ENCODE results near the gene SLAMF1.
"Not testable (repeated sequence)": the region's sequence is repeated elsewhere in the genome, so short reads cannot be mapped to it uniquely, and the experiment has no call there.

Gene SLAMF1

GRCh38 chr1:160605205-160605604 lies 41.6 kb downstream of the SLAMF1 start:
- no peak for DNase-seq (ENCODE audit: low read depth)

DNA sequence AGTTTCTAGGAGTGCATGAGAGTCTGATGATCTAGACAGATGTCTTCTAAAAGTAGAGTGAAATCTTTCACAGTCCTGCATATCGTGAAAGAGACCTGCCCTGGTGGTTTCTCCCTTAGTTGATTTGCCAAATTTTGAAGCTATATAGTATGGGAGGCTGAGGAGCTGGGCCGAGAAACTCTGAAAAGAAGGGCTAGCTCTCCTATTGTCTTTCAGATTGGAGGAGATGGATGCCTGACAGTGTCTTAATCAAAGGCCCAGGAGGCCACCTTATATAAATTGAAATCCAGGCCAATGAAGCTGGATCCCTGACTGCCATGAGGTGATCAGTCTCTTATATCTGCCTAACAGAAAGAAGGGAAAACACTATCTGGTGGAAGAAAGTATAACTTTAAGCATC lies 49.1 kb downstream of the SLAMF1 start:
- DNase-seq (ENCODE audit: low read depth) = no peak

- no peak for DNase-seq (ENCODE audit: low read depth)
Measured at GRCh38 chr1:160597051-160597450, 49.8 kb downstream of the SLAMF1 start.

DNA sequence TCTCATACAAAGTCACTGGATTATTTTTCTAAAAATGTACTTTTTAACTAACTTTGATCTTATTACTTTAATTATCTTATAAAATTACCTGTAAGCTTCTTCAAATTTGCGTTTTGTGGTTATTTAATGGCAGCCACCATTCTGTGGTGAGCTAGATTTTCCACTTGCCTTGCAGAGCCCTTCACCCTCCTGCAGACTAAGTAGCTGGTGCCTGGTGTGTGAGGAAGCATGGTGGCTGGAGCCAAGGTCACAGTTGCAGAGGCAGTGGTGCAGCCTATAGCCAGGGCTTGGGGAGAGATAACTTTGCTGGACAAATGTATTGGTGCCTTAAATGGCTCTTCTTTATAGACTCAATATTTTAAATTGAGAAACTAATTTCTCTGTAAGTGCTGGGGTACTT lies 56.4 kb downstream of the SLAMF1 start:
- DNase-seq (ENCODE audit: low read depth) = no peak

GRCh38 chr1:160588468-160588867 lies 58.4 kb downstream of the SLAMF1 start:
- no peak for DNase-seq (ENCODE audit: low read depth)

GRCh38 chr1:160584784-160585183 lies 62.1 kb downstream of the SLAMF1 start:
- DNase-seq (ENCODE audit: low read depth) = no peak

DNA sequence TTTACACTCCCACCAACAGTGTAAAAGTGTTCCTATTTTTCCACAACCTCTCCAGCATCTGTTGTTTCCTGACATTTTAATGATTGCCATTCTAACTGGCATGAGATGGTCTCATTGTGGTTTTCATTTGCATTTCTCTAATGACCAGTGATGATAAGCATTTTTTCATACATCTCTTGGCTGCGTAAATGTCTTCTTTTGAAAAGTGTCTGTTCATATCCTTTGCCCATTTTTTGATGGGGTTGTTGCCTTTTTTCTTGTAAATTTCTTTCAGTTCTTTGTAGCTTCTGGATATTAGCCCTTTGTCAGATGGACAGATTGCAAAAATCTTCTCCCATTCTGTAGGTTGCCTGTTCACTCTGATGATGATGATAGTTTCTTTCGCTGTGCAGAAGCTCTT lies 63.9 kb downstream of the SLAMF1 start:
- DNase-seq (ENCODE audit: low read depth) = not testable (repeated sequence)

GRCh38 chr1:160581961-160582360 lies 64.9 kb downstream of the SLAMF1 start:
- DNase-seq (ENCODE audit: low read depth) = no peak

DNA sequence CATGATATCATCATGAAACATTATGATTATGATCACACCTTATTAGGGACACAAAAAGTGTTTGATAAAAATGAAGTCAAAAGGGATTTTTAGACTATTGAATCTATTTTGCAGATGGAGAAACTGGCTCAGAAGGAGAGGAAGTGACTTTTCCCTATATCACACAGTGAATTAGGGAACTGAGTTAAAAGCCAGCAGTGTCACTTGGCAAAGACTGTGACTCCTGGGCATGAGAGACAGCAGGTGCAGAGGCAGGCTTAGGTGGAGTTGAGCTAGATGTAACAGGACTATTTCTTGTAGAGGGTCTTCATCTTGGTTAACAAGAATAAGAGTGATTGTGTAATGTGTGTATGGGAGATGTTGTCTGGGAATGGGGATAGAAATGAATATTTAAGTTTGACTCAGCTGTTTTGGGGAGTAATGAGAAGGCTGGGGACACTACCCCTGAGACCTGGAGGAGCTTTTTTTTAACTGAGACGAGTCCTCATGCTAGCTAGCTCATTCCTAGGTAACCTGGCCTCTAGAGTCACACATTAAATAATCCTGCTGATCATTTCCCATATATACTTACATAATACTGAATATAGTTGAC lies 66.5 kb downstream of the SLAMF1 start:
- DNase-seq (ENCODE audit: low read depth) = no peak

- no peak for DNase-seq (ENCODE audit: low read depth)
Measured at GRCh38 chr1:160579216-160579701, 67.6 kb downstream of the SLAMF1 start, which contains the start of gene CD84. TSS of gene CD84 (minus strand) at chr1:160579496. CDS start at chr1:160579437, 59 bp downstream.

- no peak for DNase-seq (ENCODE audit: low read depth)
Measured at GRCh38 chr1:160578525-160579191, 68.2 kb downstream of the SLAMF1 start.

- DNase-seq (ENCODE audit: low read depth) = no peak
Measured at GRCh38 chr1:160578175-160578524, 68.7 kb downstream of the SLAMF1 start.

DNA sequence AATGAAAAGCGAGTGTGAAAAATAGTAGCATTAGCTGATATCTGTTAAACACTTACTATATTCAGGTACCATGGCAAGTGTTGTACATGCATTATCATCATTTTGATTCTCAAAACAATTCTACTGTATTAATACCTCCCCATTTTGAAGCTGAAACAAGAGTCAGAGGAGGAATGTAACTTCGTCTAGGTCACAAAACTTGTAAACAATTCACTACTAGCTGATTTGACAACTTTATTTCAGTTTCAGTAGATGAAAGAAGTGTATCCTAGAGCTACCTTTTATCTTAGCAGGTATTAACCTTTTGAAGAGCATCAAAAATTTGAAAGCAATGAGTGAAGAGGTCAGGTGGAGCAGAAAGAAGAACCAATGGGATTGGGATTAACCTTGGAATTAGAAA lies 69.2 kb downstream of the SLAMF1 start:
- no peak for DNase-seq (ENCODE audit: low read depth)

- DNase-seq (ENCODE audit: low read depth) = no peak
Measured at GRCh38 chr1:160576884-160577283, 70.0 kb downstream of the SLAMF1 start.

GRCh38 chr1:160576390-160576789 lies 70.5 kb downstream of the SLAMF1 start:
- peak; percentile 33 for DNase-seq (ENCODE audit: low read depth)

DNA sequence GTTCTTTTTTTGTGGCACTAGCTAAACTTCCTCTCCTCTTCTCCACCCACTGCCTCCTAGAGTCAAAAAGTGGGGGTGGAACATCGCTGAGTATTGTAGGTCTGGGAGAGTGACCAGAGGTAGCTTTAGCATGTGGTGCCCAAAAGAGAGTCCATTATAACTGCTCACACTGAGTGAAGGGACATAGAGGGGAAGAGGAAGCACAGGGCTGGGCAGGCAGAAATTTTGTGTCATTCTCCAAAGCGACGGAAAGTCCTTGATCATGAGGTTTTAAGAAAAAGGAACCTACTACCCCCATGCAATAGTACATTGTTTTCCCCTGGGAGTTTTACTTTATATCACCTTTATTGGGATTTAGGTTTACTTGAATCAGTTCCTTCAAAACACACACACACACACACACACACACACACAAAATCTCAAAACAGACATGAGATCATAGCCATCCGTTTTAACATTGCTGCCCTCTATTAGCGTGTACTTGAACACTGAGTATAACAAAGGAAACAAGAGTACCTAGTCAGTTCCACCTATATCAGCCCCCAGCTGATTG lies 71.7 kb downstream of the SLAMF1 start:
- no peak for DNase-seq (ENCODE audit: low read depth)

GRCh38 chr1:160570840-160571239 lies 76.0 kb downstream of the SLAMF1 start:
- DNase-seq (ENCODE audit: low read depth) = no peak

DNA sequence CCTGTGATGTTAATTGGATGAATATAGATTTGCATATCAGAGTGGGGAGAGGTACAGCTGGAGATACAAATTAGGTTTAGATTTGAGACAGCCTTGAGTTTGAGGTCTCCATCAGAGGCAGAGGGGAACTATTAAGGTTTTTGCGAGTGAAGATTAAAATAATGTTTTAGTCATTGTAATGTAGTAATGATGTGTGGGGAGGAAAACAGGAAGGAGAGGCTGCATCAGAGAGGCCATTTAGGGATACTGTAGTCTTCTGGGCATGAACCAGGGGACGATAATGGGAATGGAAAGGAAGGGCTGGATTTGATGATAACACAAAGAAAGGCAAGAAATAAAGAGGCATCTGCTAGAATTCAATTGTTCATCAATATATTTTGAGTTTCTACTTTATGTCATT lies 77.0 kb downstream of the SLAMF1 start:
- DNase-seq (ENCODE audit: low read depth) = no peak

GRCh38 chr1:160567858-160568682 lies 78.8 kb downstream of the SLAMF1 start:
- peak; percentile 60 for DNase-seq (ENCODE audit: low read depth)

DNA sequence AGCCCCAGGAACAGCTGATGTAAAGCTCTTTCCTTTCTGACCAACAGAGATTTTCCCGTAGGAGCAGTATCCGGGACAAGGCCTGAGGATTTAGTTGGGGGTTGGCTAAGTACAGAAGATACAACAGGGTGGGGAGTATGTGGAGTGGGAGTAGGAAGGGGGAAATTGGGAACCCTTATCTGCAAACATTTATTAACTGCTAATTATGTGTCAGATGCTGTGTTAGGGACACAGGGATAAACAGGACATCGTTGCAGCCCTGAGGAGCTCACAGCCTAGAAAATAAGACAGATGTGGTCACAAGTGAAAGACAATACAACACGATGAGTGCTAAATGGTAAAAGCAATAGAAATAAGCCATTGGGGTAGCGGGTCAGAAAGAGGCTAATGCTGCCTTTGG lies 79.5 kb downstream of the SLAMF1 start:
- DNase-seq (ENCODE audit: low read depth) = no peak

- DNase-seq (ENCODE audit: low read depth) = no peak
Measured at GRCh38 chr1:160565564-160565963, 81.3 kb downstream of the SLAMF1 start.

DNA sequence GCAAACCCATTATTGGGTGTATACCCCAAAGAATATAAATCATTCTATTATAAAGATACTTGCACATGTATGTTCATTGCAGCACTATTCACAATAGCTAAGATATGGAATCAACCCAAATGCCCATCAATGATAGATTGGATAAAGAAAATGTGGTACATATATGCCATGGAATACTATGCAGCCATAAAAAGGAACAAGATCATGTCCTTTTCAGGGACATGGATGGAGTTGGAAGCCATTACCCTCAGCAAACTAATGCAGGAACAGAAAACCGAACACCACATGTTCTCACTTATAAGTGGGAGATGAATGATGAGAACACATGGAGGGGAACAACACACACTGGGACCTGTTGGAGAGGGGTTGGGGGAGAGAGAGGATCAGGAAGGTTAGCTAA lies 83.6 kb downstream of the SLAMF1 start:
- DNase-seq (ENCODE audit: low read depth) = not testable (repeated sequence)

DNA sequence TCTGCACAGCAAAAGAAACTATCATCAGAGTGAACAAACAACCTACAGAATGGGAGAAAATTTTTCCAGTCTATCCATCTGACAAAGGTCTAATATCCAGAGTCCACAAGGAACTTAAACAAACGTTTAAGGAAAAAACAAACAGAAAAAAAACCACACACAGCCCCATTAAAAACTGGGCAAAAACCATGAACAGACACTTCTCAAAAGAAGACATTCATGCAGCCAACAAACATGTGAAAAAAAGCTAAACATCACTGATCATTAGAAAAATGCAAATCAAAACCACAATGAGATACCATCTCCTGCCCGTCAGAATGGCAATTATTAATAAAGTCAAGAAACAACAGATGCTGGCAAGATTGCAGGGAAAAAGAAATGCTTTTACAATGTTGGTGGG lies 84.1 kb downstream of the SLAMF1 start:
- not testable (repeated sequence) for DNase-seq (ENCODE audit: low read depth)
